ENCODE data around the gene MICAL3. TPM values are rescaled to one million over a fixed set of nuclear protein-coding genes. Genes with fewer than 3 reads are reported as not detected.
"Not testable (repeated sequence)": the region's sequence is repeated elsewhere in the genome, so short reads cannot be mapped to it uniquely, and the experiment has no call there.

MICAL3 gene
- total RNA-seq, 1 donor from 2014 or later = 63.5 TPM

DNA sequence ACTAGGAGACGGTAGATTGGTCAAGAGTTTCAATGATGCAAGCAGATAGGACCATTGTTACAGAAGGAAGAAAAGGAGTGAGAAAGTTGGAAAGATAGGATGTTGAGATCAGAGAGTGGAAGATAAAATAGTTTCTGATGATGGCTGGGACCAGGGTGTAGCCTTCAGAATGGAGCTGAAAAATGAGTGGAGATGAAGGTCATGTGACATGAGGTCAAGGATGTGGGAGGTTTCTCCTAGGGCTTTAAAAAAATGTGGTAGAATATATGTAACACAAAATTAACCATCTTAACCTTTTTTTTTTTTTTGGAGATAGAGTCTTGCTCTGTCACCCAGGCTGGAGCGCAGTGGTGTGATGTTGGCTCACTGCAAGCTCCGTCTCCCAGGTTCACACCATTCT is 35.1 kb upstream of the MICAL3 start:
- no peak for DNase-seq (ENCODE audit: extremely low read depth, low read depth, low spot score)

GRCh38 chr22:18059094-18059417 is 34.7 kb upstream of the MICAL3 start:
- no peak for DNase-seq (ENCODE audit: extremely low read depth, low read depth, low spot score)

DNA sequence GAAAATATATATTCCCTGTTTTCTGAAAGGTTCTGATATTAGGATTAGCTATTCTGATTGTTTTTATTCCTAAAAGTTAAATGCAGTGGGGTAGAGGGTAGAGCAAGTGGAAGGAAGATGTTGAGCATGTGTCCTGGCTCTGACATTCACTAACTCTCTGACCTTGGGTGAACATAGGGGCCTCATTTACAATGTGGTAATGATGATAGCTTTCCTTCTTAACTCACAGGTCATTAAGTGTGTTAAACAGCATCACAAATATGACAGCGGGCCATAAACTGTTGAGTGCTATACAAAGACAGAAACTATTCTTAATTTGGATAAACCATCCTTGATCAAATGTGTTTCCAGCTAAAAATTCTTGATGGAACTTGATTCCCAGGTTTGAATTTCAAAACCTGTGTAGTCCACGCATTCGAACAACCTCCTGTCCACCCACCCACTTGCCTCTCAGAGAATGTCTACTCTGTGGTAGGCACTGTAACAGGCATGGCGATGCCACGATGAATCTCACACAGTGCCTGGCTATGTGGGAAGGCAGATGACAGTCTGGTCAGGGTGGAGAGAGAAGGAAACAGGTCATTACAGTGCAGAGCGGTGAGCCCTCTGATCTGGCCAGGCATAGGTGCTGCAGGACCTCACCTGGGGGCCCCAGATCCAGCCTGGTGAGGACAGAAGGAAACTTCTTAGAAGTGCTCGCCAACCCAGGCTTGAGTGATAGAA is 34.2 kb upstream of the MICAL3 start:
- DNase-seq (ENCODE audit: extremely low read depth, low read depth, low spot score) = no peak

DNA sequence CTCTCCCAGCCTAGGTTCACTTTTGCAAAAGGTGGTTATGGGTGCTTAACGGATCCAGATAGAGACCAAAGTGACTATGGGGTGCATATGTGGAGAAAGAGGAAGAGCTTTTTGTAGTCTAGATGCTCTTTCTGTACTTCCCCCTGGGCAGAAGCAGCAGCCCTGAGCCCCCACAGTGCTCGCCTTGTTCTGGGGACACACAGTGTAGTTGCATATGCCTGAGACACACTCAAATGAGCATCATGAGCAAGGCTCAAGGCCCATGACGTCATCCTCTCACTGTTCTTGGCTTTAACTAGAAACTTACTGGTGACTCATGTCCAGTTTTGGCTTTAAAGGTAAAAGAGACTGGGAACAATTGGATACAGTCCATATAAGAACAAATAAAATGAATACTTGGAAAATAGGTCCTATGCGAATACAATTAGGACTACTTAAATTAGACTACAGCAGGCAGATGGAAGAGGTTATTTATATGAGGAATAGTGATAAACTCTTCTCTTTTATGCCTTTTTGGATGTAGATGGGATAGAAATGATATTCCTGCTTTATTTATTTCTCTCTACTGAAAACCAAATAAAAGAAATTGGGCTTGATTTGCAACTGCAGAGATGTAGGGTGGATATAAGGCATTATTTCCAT is 33.3 kb upstream of the MICAL3 start:
- peak; percentile 88 for DNase-seq (ENCODE audit: extremely low read depth, low read depth, low spot score)

DNA sequence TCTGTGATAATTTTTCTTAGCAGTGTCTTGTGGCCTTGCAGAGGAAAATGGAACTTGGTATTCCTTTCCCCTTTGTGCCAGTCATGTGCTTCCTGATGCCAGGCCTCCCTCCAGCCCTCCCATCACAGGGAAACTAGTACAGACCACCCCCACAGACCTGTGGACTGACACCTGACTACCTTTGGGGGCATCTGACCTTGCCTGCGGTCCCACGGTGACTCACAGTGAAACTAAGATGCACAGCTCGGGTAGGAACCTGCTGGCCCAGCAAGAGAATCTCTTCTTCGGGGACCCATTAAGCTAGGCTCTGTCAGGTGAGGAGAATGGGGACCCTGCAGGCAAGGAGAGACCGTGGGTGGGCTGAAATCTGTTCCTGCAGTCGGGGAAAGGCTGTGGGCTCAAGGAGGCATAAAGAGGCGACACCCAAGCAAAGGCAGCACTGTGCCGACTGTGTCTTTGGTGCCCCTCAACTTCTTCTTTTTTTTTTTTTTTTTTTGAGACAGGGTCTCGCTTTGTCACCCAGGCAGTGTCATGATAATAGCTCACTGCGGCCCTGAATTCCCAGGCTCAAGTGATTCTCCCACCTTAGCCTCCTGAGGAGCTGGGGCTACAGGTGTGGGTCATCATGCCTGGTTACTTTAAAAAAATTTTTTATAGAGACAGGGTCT is 32.6 kb upstream of the MICAL3 start:
- no peak for DNase-seq (ENCODE audit: extremely low read depth, low read depth, low spot score)

GRCh38 chr22:18056161-18056666 is 31.9 kb upstream of the MICAL3 start:
- DNase-seq (ENCODE audit: extremely low read depth, low read depth, low spot score) = no peak

- no peak for DNase-seq (ENCODE audit: extremely low read depth, low read depth, low spot score)
These were observed 31.3 kb upstream of the MICAL3 start for GRCh38 chr22:18055619-18056160.

- DNase-seq (ENCODE audit: extremely low read depth, low read depth, low spot score) = not testable (repeated sequence)
These were observed 29.0 kb upstream of the MICAL3 start for GRCh38 chr22:18053216-18053946.

DNA sequence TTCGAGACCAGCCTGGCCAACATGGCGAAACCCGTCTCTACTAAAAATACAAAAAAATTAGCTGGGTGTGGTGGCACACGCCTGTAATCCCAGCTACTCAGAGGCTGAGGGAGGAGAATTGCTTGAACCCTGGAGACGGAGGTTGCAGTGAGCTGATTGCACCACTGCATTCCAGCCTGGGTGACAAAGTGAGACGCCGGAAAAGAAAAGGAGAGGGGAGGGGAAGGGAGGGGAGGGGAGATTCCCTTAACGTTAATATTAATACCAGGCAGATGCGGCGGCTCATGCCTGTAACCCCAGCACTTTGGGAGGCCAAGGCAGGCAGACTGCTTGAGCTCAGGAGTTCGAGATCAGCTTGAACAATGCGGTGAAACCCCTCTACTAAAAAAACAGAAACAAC is 26.8 kb upstream of the MICAL3 start:
- not testable (repeated sequence) for DNase-seq (ENCODE audit: extremely low read depth, low read depth, low spot score)

DNA sequence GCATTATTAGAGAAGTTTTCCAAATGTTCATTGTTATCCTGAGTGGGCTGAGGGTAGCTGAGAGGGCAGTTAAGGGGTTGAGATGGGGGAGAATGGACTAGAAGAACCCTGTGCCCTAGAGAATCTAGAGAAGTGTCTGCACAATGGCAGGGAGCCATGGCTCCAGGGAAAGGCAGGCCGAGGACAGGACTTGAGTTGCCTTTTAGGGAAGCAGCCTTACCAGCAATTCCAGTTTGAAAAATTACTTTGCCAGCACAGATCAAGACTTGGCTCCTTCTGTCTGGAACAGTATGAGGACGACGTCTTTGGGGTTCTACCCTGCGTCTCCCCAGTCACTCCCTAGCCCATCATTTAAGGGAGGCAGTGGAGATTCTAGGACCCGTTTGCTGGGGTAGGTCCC is 25.7 kb upstream of the MICAL3 start:
- DNase-seq (ENCODE audit: extremely low read depth, low read depth, low spot score) = no peak

GRCh38 chr22:18048441-18048898 is 24.1 kb upstream of the MICAL3 start:
- DNase-seq (ENCODE audit: extremely low read depth, low read depth, low spot score) = no peak

GRCh38 chr22:18048041-18048440 is 23.7 kb upstream of the MICAL3 start:
- DNase-seq (ENCODE audit: extremely low read depth, low read depth, low spot score) = no peak

- no peak for DNase-seq (ENCODE audit: extremely low read depth, low read depth, low spot score)
These were observed 21.4 kb upstream of the MICAL3 start for GRCh38 chr22:18045794-18046193.

GRCh38 chr22:18044548-18045271 is 20.3 kb upstream of the MICAL3 start:
- DNase-seq (ENCODE audit: extremely low read depth, low read depth, low spot score) = no peak

DNA sequence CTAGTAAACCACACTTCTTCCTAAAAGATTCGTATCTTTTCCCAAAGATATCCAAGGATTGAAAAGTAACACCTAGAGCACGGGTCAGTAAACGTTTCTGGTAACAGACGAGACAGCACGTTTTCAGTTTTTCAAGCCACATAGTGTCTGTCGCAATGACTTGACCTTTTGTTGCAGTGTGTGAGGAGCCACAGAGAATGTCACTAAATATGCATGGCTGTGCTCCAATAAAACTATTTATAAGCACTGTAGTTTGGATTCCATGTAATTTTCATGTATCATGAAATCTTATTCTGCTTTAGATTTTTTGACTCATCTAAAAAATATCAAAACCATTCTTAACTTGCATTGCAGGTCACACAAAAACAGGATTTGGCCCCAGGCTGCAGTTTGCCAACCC is 18.3 kb upstream of the MICAL3 start:
- DNase-seq (ENCODE audit: extremely low read depth, low read depth, low spot score) = no peak

DNA sequence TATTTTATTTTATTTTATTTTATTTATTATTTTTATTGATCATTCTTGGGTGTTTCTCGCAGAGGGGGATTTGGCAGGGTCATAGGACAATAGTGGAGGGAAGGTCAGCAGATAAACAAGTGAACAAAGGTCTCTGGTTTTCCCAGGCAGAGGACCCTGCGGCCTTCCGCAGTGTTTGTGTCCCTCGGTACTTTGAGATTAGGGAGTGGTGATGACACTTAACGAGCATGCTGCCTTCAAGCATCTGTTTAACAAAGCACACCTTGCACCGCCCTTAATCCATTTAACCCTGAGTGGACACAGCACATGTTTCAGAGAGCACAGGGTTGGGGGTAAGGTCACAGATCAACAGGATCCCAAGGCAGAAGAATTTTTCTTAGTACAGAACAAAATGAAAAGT is 16.5 kb upstream of the MICAL3 start:
- DNase-seq (ENCODE audit: extremely low read depth, low read depth, low spot score) = not testable (repeated sequence)

DNA sequence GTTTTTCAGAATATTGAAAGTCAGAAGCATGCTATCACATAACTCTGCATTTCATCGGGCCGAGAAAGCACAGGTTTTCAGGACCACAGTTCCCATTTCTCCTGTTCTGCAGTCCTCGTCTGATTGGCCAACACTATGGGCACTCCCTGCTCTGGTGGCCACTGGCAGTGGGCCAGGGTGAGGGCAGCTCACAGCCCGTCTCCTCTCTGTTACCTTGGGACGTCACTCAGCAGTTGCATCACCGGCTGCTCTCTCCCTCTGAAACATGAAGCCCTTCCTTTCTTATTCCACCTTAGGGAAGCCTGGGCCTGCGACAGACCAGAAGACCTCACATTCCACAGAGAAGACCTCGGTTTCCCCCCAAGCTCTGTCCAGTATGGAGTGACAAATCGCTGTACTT is 11.4 kb upstream of the MICAL3 start:
- DNase-seq (ENCODE audit: extremely low read depth, low read depth, low spot score) = no peak

GRCh38 chr22:18034076-18034475 is 9.7 kb upstream of the MICAL3 start:
- no peak for DNase-seq (ENCODE audit: extremely low read depth, low read depth, low spot score)

- no peak for DNase-seq (ENCODE audit: extremely low read depth, low read depth, low spot score)
These were observed 9.0 kb upstream of the MICAL3 start for GRCh38 chr22:18033204-18033998.

Measured in glomerular endothelial cell (primary cell).